ELF-1 (cell line): ENCODE data around the gene LY6G5C.

Experiments used
- DNase-seq: peaks from one replicate; pipeline ENCODE4 v3.0.0-alpha.2; 2016; ENCODE audit warnings: low read depth, low spot score

The LY6G5C gene

GRCh38 chr6:31642798-31643570 is 37.9 kb downstream of the LY6G5C start:
- no peak for DNase-seq

GRCh38 chr6:31641370-31641769 is 39.5 kb downstream of the LY6G5C start:
- no peak for DNase-seq

- DNase-seq: no peak
Measured at GRCh38 chr6:31640612-31641011, 40.3 kb downstream of the LY6G5C start.

- DNase-seq: no peak
Measured at GRCh38 chr6:31639449-31639861, 41.4 kb downstream of the LY6G5C start.

- no peak for DNase-seq
Measured at GRCh38 chr6:31639043-31639442, 41.8 kb downstream of the LY6G5C start.

GRCh38 chr6:31636698-31637596 is 43.9 kb downstream of the LY6G5C start:
- DNase-seq: no peak

GRCh38 chr6:31634969-31635575 is 45.8 kb downstream of the LY6G5C start:
- no peak for DNase-seq

GRCh38 chr6:31634131-31634530 is 46.7 kb downstream of the LY6G5C start:
- no peak for DNase-seq

- DNase-seq: no peak
Measured at GRCh38 chr6:31633447-31633846, 47.4 kb downstream of the LY6G5C start.

- no peak for DNase-seq
Measured at GRCh38 chr6:31632279-31632946, 48.5 kb downstream of the LY6G5C start.

GRCh38 chr6:31631681-31632278 is 49.1 kb downstream of the LY6G5C start:
- DNase-seq: no peak

- DNase-seq: no peak
Measured at GRCh38 chr6:31631209-31631608, 49.7 kb downstream of the LY6G5C start.

- DNase-seq: no peak
Measured at GRCh38 chr6:31630177-31630934, 50.5 kb downstream of the LY6G5C start.

- no peak for DNase-seq
Measured at GRCh38 chr6:31629014-31629413, 51.9 kb downstream of the LY6G5C start.

GRCh38 chr6:31627690-31628287 is 53.1 kb downstream of the LY6G5C start:
- DNase-seq: no peak

- no peak for DNase-seq
Measured at GRCh38 chr6:31626952-31627351, 53.9 kb downstream of the LY6G5C start.
